Vagina (tissue), 2 donors: ENCODE data around the gene PLA2G4A. TPM values are rescaled to one million over a fixed set of nuclear protein-coding genes. Genes with fewer than 3 reads are reported as not detected.

Source experiments
- DNase-seq, 2 donors: peaks; one replicate each; pipeline ENCODE4 v3.0.0-alpha.2; 2017; ENCODE audit errors: extremely low spot score in 2 of 2
- H3K27ac ChIP-seq: fragments of 200-600 bp; sonication (generic); one replicate; pipeline ENCODE4 v1.5.1; 2019
- H3K27me3 ChIP-seq: fragments of 200-600 bp; sonication (generic); one replicate; pipeline ENCODE4 v1.5.1; 2019
- H3K36me3 ChIP-seq, 2 donors: fragments of 200-600 bp; sonication (generic); one replicate each; pipeline ENCODE4 v1.5.1; 2017 to 2019
- H3K4me1 ChIP-seq: fragments of 200-600 bp; sonication (generic); one replicate; pipeline ENCODE4 v1.5.1; 2019
- H3K4me3 ChIP-seq, 2 donors: fragments of 200-600 bp; sonication (generic); 1 replicate in 1 of 2; 2 replicates in 1 of 2; pipeline ENCODE4 v1.5.1; 2016 to 2019
- H3K9me3 ChIP-seq: fragments of 200-600 bp; sonication (generic); one replicate; pipeline ENCODE4 v1.5.1; 2019
- POLR2A ChIP-seq, 2 donors: fragments of 450-650 bp; IDR thresholded peaks; one replicate each; pipeline ENCODE4 v1.6.1; 2017; ENCODE audit warnings: antibody characterized with exemption in 2 of 2, mild to moderate bottlenecking in 2 of 2, moderate library complexity in 2 of 2
- POLR2AphosphoS5 ChIP-seq, 2 donors: sonication (generic); formaldehyde crosslinking; IDR thresholded peaks; one replicate each; pipeline ENCODE4 v1.9.0; 2017; ENCODE audit warnings: antibody characterized with exemption in 2 of 2, mild to moderate bottlenecking in 2 of 2, low read depth in 1 of 2; ENCODE audit not compliant: insufficient read depth in 1 of 2
- intact Hi-C: fragments of 100-400 bp; cut with DNase I; formaldehyde crosslinking; loops from one replicate; pipeline ENCODE4 v1.15.1; 2023
- total RNA-seq: library from RNA; depleted of rRNA; stranded (reverse); fragments of >200 nt; gene quantifications from one replicate; pipeline ENCODE4 v1.2.3, GENCODE V29; 2016
- TF ChIP-seq, protein P1 (sequence below), 3 experiments: fragments of 450-650 bp in 2 of 3; fragments of 200-600 bp in 1 of 3; sonication (generic) in 1 of 3; IDR thresholded peaks; one replicate each; pipeline ENCODE4 v1.5.1; 2017 to 2019; ENCODE audit warnings: antibody characterized with exemption in 3 of 3, mild to moderate bottlenecking in 2 of 3, moderate library complexity in 2 of 3

Gene PLA2G4A
- total RNA-seq, 1 donor from 2014 or later: 12.5 TPM

DNA sequence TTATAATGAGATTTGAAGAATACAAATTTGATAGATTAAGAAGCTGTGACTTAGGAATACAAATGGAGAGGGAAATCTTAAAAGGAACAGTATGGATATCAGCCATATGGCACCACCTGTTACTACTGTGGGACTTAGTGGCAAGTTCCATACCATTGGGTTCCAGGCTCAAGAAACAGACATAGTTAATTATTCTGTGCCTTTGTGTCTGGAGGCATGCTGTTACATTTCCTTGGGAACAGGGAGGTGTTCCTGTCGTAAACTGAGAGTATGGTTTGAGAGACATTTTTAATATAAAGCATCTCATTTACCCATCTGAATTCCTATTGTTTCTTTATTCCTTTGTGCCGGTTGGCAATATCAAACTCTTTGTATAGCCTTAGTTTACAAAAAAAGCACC lies 15.2 kb downstream of the PLA2G4A start:
- Histone ChIP-seq H3K4me1 (peaks cover 48% of the 10 kb centered on the region), H3K27me3 (no peaks in the 10 kb centered on the region), H3K27ac (no peak overlapping the region), H3K4me3 (no peak overlapping the region), H3K9me3 (no peaks in the 10 kb centered on the region), H3K36me3 (no peaks in the 10 kb centered on the region)
- intact Hi-C loops: no loop called here
- TF ChIP-seq, protein P1, sequence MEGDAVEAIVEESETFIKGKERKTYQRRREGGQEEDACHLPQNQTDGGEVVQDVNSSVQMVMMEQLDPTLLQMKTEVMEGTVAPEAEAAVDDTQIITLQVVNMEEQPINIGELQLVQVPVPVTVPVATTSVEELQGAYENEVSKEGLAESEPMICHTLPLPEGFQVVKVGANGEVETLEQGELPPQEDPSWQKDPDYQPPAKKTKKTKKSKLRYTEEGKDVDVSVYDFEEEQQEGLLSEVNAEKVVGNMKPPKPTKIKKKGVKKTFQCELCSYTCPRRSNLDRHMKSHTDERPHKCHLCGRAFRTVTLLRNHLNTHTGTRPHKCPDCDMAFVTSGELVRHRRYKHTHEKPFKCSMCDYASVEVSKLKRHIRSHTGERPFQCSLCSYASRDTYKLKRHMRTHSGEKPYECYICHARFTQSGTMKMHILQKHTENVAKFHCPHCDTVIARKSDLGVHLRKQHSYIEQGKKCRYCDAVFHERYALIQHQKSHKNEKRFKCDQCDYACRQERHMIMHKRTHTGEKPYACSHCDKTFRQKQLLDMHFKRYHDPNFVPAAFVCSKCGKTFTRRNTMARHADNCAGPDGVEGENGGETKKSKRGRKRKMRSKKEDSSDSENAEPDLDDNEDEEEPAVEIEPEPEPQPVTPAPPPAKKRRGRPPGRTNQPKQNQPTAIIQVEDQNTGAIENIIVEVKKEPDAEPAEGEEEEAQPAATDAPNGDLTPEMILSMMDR (IDR thresholded peaks at IDR 0.05): no peak
- TF ChIP-seq POLR2A (IDR thresholded peaks at IDR 0.05) (no peak), POLR2AphosphoS5 (IDR thresholded peaks at IDR 0.05; ENCODE audit: insufficient read depth in 1 of 2, low read depth in 1 of 2) (no peak)
- DNase-seq: no peak

DNA sequence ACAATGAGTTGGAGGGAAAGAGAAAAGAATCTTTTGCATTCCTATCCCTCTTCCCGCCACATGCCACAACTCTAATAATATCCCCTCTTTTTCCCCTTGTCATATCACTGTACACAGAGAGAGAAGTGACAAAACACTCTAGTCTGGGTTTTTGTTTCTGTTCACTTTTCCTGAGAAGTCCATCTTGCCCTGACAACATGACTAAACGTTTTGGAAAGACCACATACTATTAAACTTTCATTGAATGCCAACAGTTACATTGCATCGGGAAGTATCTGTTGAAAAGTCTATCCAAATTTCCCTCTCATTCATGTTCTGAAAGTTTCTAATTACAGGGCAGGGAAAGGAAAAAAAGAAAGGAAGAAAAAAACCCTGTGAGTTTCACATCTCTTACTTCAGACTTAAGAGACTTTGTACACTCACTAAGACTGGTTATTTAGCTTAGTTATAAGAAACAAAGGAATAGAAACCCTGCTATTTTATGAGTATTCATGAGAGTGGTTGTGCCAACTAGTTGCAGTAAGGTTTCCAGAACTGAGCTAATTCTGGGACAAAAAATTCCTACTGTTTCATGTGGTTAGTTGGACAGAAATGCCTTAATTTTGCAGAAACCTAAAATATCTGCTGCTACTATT lies 16.9 kb downstream of the PLA2G4A start:
- Histone ChIP-seq H3K36me3 (no peaks in the 10 kb centered on the region), H3K27me3 (no peaks in the 10 kb centered on the region), H3K4me3 (no peak overlapping the region), H3K4me1 (peaks cover 36% of the 10 kb centered on the region), H3K9me3 (no peaks in the 10 kb centered on the region), H3K27ac (peak overlapping the region; percentile 21)
- intact Hi-C loops: no loop called here
- TF ChIP-seq, protein P1 (IDR thresholded peaks at IDR 0.05): no peak
- TF ChIP-seq POLR2AphosphoS5 (IDR thresholded peaks at IDR 0.05; ENCODE audit: insufficient read depth in 1 of 2, low read depth in 1 of 2) (no peak), POLR2A (IDR thresholded peaks at IDR 0.05) (no peak)
- no peak for DNase-seq

DNA sequence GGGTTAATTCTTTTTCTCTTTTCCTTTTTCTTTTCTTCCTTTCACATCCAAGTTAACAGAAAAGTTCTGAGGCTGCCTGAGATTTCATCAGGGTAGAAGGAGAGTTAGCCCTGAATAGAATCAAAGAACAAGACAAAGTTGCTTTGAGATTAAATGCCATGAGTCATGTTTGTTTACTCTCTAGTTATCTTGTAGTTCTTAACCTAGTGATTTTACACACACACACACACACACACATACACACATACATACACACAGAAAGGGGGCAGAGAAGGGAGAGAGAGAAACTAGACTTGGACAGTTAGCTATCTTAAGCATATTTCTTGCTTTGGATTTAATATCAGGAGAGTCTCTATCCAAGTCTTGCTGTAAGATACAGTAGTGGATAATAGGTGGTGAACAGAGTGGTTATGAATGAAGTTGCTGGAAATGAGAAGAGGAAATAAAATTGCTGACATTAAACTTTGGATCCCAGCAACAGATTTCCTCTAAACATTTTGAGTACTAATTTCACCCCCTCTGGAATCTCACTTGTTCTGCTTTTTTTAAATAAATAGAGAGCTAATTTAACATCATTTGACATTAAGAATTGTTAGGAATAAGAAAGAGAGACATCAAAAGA lies 19.9 kb downstream of the PLA2G4A start:
- DNase-seq: no peak
- no peak for TF ChIP-seq POLR2A (IDR thresholded peaks at IDR 0.05)
- TF ChIP-seq, protein P1 (IDR thresholded peaks at IDR 0.05): no peak
- no peak for TF ChIP-seq POLR2AphosphoS5 (IDR thresholded peaks at IDR 0.05; ENCODE audit: insufficient read depth in 1 of 2, low read depth in 1 of 2)

DNA sequence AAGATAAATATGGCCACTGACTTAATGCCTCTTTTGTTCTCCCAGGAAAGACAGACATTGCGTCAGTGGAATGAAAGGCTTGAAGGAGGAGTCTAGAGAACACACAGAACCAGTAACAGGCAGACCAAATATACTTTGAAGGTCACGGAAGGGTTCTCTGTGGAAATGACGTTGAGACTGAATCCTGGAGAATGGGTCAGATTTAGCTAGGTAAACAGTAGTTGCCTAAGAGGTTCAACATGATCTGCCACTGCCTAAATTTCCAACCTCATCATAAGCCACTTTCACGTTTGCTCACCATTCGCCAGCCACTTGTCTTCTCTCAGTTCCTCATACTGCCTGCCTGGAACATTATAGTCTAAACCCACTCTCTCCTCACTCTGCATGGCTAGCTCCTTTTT lies 20.5 kb downstream of the PLA2G4A start:
- intact Hi-C loops: no loop called here
- H3K27ac ChIP-seq: no peak overlapping the region
- DNase-seq: no peak
- H3K9me3 ChIP-seq: no peaks in the 10 kb centered on the region
- no peak overlapping the region for H3K4me3 ChIP-seq
- H3K4me1 ChIP-seq: peaks cover 23% of the 10 kb centered on the region
- no peaks in the 10 kb centered on the region for H3K36me3 ChIP-seq
- TF ChIP-seq POLR2A (IDR thresholded peaks at IDR 0.05): no peak
- TF ChIP-seq POLR2AphosphoS5 (IDR thresholded peaks at IDR 0.05; ENCODE audit: insufficient read depth in 1 of 2, low read depth in 1 of 2): no peak
- TF ChIP-seq, protein P1 (IDR thresholded peaks at IDR 0.05): no peak
- H3K27me3 ChIP-seq: no peaks in the 10 kb centered on the region

More for the DNA sequence above, 19.9 kb downstream of the PLA2G4A start:
- no peaks in the 10 kb centered on the region for H3K36me3 ChIP-seq
- no peak overlapping the region for H3K4me3 ChIP-seq
- H3K9me3 ChIP-seq: no peaks in the 10 kb centered on the region
- intact Hi-C loops: no loop called here
- H3K27me3 ChIP-seq: no peaks in the 10 kb centered on the region
- H3K4me1 ChIP-seq: peaks cover 17% of the 10 kb centered on the region
- H3K27ac ChIP-seq: no peak overlapping the region

DNA sequence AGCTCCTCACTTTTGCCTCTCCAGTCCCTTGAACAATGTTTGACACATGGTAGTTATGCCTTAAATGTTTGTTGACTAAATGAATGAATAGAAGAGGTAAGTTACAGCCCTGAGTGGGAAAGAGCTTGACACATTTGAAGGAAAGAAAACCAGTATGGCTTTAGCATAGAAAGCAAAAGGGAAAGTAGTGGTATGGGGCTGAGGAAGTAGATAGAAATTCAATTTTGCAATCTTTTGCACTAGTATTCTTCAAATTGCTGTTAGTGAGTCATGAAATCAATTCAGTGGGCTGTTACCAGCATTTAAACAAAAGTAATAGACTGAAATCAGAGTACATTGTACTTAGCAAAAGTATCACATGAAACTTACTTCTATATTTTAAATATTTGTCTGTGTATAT lies 21.1 kb downstream of the PLA2G4A start:
- intact Hi-C loops: no loop called here
- H3K27me3 ChIP-seq: no peaks in the 10 kb centered on the region
- no peak overlapping the region for H3K27ac ChIP-seq
- H3K4me1 ChIP-seq: peaks cover 23% of the 10 kb centered on the region
- TF ChIP-seq, protein P1 (IDR thresholded peaks at IDR 0.05): no peak
- no peak for TF ChIP-seq POLR2A (IDR thresholded peaks at IDR 0.05)
- TF ChIP-seq POLR2AphosphoS5 (IDR thresholded peaks at IDR 0.05; ENCODE audit: insufficient read depth in 1 of 2, low read depth in 1 of 2): no peak
- no peak overlapping the region for H3K4me3 ChIP-seq
- no peaks in the 10 kb centered on the region for H3K36me3 ChIP-seq
- no peaks in the 10 kb centered on the region for H3K9me3 ChIP-seq
- DNase-seq: no peak
